HG02884 (cell line): Measurements from ENCODE around the gene CALD1.

Experiments
- ATAC-seq: cut with Tn5 transposase; IDR thresholded peaks from one replicate; pipeline ENCODE4 v1.9.1; 2021; ENCODE audit warnings: mild to moderate bottlenecking, moderate library complexity; ENCODE audit not compliant: unreplicated experiment

The CALD1 gene

GRCh38 chr7:134758981-134759380 is 20.5 kb upstream of the CALD1 start:
- ATAC-seq: no peak

- no peak for ATAC-seq
These were observed 18.2 kb upstream of the CALD1 start for GRCh38 chr7:134761266-134761665.

GRCh38 chr7:134763960-134764359 is 15.5 kb upstream of the CALD1 start:
- no peak for ATAC-seq

GRCh38 chr7:134764365-134764764 is 15.1 kb upstream of the CALD1 start:
- no peak for ATAC-seq

DNA sequence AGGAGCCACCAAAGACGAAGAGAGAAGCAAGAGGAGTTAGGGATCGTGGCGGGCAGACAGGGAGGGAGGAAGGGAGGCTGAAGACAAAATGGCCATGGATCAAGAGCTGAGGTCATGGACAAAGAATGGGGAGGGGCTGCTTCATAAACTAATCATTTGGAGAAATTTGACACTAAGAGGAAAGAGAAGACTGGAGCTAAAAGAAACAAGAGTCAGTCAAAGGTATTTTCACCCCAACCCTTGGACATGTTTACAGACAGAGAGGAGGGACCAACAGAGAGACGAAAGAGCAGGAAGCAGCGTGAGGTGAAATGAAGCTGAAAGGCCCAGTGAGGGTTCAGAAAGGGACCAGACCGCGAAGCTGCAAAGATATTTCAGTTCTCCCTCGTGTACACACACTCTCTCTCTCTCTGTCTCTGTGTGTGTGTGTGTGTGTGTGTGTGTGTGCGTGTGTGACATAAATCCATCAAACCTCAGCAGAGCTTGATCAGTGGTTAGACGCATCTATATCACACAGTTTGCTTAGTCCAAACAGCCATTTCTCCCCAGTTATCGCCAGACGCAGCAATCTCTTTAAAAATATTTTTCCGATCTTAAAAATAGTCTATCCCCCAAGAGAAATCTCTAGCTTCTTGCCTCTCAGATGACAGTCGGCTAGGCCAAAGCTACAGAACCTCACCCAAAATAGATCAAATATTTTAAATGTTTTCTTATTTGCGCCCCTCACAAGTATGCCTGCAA is 12.5 kb upstream of the CALD1 start:
- ATAC-seq: peak; percentile 82

DNA sequence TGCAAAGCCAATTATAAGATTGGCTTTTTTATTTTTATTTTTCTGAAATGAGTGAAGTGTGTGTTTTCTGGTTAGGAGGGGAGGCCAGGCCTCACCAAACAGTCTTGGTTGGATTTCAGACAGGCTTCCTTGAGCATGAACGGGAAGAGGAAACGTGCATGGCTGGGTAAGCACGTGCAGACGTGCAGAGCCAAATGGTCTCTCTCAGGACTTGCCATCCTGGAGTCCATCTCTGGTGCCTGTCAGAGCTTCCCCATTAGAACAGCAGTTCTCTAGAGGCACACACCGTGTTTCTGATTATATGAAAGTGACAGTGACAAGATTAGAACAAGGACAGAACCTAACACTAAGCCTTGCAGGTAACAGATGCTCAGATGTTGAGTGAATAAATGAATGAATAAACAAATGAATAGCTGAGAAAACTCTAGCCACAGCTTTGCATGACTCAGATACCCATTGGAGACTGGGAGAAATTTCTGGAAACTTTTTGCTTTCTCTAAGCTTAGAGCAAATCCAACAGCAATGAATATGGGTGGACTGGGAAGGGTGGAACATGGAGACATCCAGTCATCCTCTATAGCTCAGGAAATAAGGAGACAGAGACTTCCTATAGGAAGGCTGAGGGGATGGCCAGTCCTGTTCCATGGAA is 11.8 kb upstream of the CALD1 start:
- peak; percentile 22 for ATAC-seq

- no peak for ATAC-seq
These were observed 11.2 kb upstream of the CALD1 start for GRCh38 chr7:134768243-134768642.

GRCh38 chr7:134770676-134771075 is 8.8 kb upstream of the CALD1 start:
- ATAC-seq: no peak

GRCh38 chr7:134771111-134771510 is 8.3 kb upstream of the CALD1 start:
- no peak for ATAC-seq

DNA sequence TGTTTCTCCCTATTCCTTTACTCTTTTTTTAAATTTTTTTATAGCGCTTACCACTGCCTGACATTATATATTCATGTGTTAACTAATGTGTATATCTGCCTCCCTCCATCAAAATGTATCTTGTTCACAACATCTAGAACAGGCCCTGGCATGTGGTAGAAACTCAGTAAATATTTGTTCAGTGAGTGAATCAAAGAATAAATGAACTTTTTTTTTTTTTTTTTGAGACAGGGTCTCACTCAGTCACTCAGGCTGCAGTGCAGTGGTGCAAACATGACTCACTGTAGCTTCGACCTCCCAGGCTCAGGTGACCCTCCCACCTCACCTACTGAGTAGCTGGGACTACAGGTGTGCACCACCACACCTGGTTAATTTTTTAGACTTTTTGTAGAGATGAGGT is 7.5 kb upstream of the CALD1 start:
- no peak for ATAC-seq

DNA sequence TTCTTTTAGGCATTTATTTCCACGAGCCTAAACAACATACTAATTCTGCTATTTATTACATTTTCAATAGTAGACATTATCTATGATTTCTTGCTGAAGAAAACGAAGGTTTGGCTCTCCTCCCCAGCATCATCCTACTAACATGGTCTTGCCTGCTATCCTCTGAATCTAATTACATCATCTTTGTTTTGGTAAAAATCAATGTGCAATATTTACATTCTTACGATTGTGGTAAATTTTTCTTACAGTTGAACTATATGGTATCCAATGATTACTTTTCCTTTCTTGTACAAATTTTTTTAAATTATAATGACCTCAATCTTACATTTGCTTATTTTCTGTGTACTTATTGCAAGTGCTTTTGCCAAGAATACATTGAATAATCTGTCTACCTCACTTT is 7.0 kb upstream of the CALD1 start:
- ATAC-seq: no peak

GRCh38 chr7:134773164-134773563 is 6.3 kb upstream of the CALD1 start:
- no peak for ATAC-seq

- no peak for ATAC-seq
These were observed 5.3 kb upstream of the CALD1 start for GRCh38 chr7:134774119-134774518.

GRCh38 chr7:134777470-134777869 is 2.0 kb upstream of the CALD1 start:
- no peak for ATAC-seq

- ATAC-seq: no peak
These were observed 1.4 kb upstream of the CALD1 start for GRCh38 chr7:134777908-134778580.

DNA sequence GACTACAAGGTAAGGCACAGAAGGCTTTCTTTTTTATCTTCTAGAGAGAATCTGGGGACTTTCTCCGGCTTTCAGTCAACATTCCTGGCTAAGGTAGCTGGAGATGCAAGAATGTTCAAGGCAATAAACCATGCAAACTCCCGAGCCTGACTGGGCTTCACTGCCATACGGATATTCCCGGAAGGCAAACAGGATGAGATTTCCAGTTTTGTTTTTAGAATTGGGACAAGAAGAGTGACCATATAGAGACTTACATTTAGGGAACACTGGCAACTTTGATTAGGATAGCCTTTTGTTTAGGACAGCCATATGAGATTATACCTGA is 269 bp downstream of the CALD1 start:
- no peak for ATAC-seq

DNA sequence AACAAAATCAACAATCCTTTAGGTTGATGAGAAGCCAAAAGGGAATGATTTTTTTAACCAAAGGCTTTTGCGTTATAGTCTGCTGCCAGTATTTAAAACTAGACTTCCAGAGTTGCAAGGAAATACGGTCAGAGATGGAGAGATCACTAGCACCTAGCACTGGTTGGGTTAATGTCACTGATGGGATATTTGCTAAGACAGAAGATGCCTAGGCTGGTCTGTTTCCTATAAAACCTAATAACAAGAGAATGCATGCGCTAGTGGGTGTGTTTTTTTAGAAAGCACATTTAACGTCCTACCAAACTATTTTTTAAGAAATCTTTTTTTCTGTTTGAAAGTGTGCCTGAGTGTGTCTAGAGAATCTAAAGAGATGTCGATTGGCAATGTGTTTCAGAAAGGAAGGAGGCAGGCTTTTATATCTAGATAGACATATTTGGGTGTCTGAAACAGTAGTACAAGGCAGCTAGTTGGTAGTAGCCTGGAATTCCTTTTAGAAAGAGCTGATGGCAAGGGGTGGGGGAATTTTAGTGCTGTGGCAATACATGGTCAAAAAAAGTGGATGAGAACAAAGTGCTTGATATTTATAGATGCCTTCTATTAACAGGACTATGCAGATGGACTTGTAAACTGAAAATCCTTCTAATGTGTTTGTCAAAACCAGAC is 863 bp downstream of the CALD1 start:
- ATAC-seq: no peak

- ATAC-seq: no peak
These were observed 1.7 kb downstream of the CALD1 start for GRCh38 chr7:134781171-134781570.

GRCh38 chr7:134782121-134782623 is 2.7 kb downstream of the CALD1 start:
- ATAC-seq: peak; percentile 77

- ATAC-seq: no peak
These were observed 4.0 kb downstream of the CALD1 start for GRCh38 chr7:134783294-134784069.
